Measurements from ENCODE around the gene TEX9. TPM values are rescaled to one million over a fixed set of nuclear protein-coding genes. Genes with fewer than 3 reads are reported as not detected.

The TEX9 gene
- total RNA-seq, 2 donors from 2014 or later, result 0.67 to 1.5 TPM

DNA sequence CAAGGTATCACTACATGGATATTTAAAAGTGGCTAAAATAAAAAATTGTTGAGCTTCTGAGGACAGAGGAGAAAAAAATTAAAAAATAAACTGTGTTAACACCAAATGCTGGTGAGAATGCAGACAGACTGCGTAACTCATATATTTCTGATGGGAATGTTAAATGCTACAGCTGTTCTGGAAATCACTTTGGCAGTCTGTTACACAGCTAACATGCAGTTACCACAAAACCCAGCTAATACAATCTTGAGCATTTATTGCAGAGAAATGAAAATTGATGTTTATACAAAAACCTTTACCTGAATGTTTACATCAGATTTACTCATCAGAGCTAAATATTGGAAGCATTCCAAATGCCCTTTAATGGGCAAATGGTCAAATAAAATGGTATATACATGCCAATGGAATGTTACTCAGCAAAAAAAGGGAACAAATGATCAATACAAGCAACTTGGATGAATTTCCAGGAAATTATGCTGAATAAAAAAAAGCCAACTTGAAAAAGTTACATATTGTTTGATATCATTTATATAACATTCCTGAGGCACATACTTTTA, 75.1 kb downstream of the TEX9 start:
- no peaks in the 10 kb centered on the region for H3K9me3 ChIP-seq
- no peak overlapping the region for H3K4me3 ChIP-seq
- TF ChIP-seq, protein P1, sequence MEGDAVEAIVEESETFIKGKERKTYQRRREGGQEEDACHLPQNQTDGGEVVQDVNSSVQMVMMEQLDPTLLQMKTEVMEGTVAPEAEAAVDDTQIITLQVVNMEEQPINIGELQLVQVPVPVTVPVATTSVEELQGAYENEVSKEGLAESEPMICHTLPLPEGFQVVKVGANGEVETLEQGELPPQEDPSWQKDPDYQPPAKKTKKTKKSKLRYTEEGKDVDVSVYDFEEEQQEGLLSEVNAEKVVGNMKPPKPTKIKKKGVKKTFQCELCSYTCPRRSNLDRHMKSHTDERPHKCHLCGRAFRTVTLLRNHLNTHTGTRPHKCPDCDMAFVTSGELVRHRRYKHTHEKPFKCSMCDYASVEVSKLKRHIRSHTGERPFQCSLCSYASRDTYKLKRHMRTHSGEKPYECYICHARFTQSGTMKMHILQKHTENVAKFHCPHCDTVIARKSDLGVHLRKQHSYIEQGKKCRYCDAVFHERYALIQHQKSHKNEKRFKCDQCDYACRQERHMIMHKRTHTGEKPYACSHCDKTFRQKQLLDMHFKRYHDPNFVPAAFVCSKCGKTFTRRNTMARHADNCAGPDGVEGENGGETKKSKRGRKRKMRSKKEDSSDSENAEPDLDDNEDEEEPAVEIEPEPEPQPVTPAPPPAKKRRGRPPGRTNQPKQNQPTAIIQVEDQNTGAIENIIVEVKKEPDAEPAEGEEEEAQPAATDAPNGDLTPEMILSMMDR (IDR thresholded peaks at IDR 0.05), result no peak
- no peaks in the 10 kb centered on the region for H3K27me3 ChIP-seq
- no peak overlapping the region for H3K27ac ChIP-seq
- no peaks in the 10 kb centered on the region for H3K4me1 ChIP-seq
- no peak for DNase-seq (ENCODE audit: low spot score)
- no peaks in the 10 kb centered on the region for H3K36me3 ChIP-seq

- no peak for DNase-seq (ENCODE audit: low spot score)
- TF ChIP-seq, protein P1 (IDR thresholded peaks at IDR 0.05), result no peak
- H3K36me3 ChIP-seq, result no peaks in the 10 kb centered on the region
Measured at GRCh38 chr15:56442354-56442753, 77.1 kb downstream of the TEX9 start.

DNA sequence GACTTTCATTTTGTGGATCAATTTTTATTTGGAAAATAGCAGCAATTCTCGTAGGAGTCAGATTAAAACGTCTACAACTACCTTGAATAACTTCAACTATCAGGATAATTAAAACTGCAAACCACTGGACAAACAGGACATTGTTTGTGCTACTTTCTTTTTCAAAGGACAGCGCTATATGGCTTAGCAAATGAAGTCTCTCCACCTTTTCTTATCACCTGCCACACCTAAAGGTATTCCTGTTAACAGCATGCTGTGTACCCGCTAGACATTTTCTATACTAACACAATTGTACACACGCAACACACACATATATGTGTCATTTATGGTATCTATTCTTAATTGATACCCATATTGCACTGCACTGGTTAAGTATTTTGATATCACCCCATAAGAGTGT, 80.5 kb downstream of the TEX9 start:
- Histone ChIP-seq H3K4me1 (no peaks in the 10 kb centered on the region), H3K27ac (no peak overlapping the region), H3K4me3 (no peak overlapping the region), H3K36me3 (no peaks in the 10 kb centered on the region), H3K27me3 (no peaks in the 10 kb centered on the region), H3K9me3 (no peaks in the 10 kb centered on the region)
- DNase-seq (ENCODE audit: low spot score), result no peak
- TF ChIP-seq, protein P1 (IDR thresholded peaks at IDR 0.05), result no peak

More at GRCh38 chr15:56442354-56442753, 77.1 kb downstream of the TEX9 start:
- no peak overlapping the region for H3K4me3 ChIP-seq
- no peaks in the 10 kb centered on the region for H3K27me3 ChIP-seq
- H3K9me3 ChIP-seq, result no peaks in the 10 kb centered on the region
- no peak overlapping the region for H3K27ac ChIP-seq
- H3K4me1 ChIP-seq, result no peaks in the 10 kb centered on the region

- Histone ChIP-seq H3K4me3 (no peak overlapping the region), H3K9me3 (no peaks in the 10 kb centered on the region), H3K27me3 (no peaks in the 10 kb centered on the region), H3K36me3 (no peaks in the 10 kb centered on the region), H3K27ac (no peak overlapping the region), H3K4me1 (no peaks in the 10 kb centered on the region)
- TF ChIP-seq, protein P1 (IDR thresholded peaks at IDR 0.05), result no peak
- DNase-seq (ENCODE audit: low spot score), result no peak
Measured at GRCh38 chr15:56454836-56455235, 89.6 kb downstream of the TEX9 start.

DNA sequence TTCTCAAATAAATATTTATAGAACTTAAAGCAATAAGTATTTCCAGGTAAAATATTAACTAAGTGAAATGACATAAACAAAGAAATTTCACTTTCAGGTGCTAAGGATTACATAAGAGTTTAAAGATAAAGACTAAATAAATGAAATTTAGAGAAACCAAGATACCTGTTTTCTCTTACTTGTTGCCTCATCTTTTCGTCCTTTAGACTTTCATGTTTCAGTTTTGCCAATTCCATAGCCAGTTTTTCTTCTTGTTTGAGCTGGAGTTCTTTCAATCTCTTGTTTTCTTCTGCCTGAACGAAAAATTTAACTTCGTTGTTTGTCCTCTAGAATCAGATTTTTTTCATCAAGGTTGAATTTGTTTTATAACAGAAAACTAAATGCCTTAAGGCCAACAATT, 91.0 kb downstream of the TEX9 start:
- Histone ChIP-seq H3K27ac (no peak overlapping the region), H3K27me3 (no peaks in the 10 kb centered on the region), H3K4me1 (no peaks in the 10 kb centered on the region), H3K4me3 (no peak overlapping the region), H3K9me3 (no peaks in the 10 kb centered on the region), H3K36me3 (no peaks in the 10 kb centered on the region)
- TF ChIP-seq, protein P1 (IDR thresholded peaks at IDR 0.05), result no peak
- DNase-seq (ENCODE audit: low spot score), result no peak

- H3K9me3 ChIP-seq, result no peaks in the 10 kb centered on the region
- H3K27me3 ChIP-seq, result no peaks in the 10 kb centered on the region
- no peak for DNase-seq (ENCODE audit: low spot score)
- H3K36me3 ChIP-seq, result no peaks in the 10 kb centered on the region
- H3K4me3 ChIP-seq, result no peak overlapping the region
- H3K4me1 ChIP-seq, result peaks cover 0 to 1% of the 10 kb centered on the region in 2 donors
- no peak overlapping the region for H3K27ac ChIP-seq
- TF ChIP-seq, protein P1 (IDR thresholded peaks at IDR 0.05), result no peak
Measured at GRCh38 chr15:56459096-56459495, 93.9 kb downstream of the TEX9 start.

All from right atrium auricular region (tissue), 2 donors.